ENCODE data around the gene RBCK1. TPM values are rescaled to one million over a fixed set of nuclear protein-coding genes. Genes with fewer than 3 reads are reported as not detected.

Gene RBCK1
- total RNA-seq, 1 donor from 2014 or later: 111 TPM

GRCh38 chr20:460707-461106 lies 52.6 kb downstream of the RBCK1 start:
- H3K27me3 Mint-ChIP-seq (ENCODE audit: low read depth): no peaks in the 10 kb centered on the region
- peaks cover 35% of the 10 kb centered on the region for H3K4me1 Mint-ChIP-seq
- H3K27ac Mint-ChIP-seq: no peak overlapping the region
- no peaks in the 10 kb centered on the region for H3K9me3 Mint-ChIP-seq
- no peak for DNase-seq (ENCODE audit: low spot score in 2 of 2, unreplicated experiment in 2 of 2)
- no peak for TF ChIP-seq CTCF (IDR thresholded peaks at IDR 0.05; ENCODE audit: unreplicated experiment)
- H3K36me3 Mint-ChIP-seq: no peaks in the 10 kb centered on the region
- peak overlapping the region; percentile 56 for H3K4me3 Mint-ChIP-seq

DNA sequence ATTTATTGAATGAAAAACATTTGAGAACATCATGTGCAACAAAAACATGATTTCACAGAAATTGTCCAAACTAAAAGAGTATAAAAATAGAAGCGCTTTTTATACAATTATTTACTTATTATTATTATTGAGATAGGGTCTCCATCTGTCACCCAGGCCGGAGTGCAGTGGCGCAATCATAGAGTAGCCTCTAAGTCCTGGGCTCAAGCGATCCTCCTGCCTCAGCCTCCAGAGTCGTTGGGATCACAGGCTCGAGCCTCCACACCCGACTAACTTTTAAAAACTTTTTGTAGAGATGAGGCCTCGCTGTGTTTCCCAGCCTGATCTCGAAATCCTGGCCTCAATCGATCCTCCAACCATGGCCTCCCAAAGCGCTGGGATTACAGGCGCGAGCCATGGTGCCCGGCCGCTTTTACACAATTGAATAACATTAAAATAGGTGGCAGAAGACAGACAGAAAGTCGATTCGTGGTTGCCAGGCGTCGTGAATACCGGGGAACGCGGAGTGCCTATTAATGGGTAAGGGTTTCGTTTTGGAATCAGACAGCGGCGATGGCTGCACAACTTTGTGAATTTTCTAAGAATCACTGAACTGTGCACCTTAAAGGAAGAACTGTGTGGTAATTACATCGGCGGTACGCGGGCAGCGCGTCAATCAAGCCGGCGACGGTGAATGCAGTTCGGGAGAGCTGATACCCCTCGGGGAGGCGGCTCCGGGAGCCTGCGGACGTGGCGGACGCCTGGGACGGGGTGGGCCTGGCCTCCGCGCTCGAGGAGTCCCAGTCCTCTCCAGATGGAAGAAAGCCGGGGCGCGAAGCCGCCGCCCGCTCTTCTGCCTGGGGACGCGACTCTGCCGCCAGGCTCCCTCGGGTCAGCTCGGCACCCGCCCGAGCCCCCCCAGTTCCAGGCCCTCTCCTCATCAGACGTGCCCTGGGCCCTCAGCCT lies 53.4 kb downstream of the RBCK1 start:
- peaks cover 3% of the 10 kb centered on the region for H3K9me3 Mint-ChIP-seq
- no peak for TF ChIP-seq CTCF (IDR thresholded peaks at IDR 0.05; ENCODE audit: unreplicated experiment)
- H3K27ac Mint-ChIP-seq: peak overlapping the region; percentile 96
- no peaks in the 10 kb centered on the region for H3K27me3 Mint-ChIP-seq (ENCODE audit: low read depth)
- peak; percentile 45 to 72 for DNase-seq (ENCODE audit: low spot score in 2 of 2, unreplicated experiment in 2 of 2)
- no peaks in the 10 kb centered on the region for H3K36me3 Mint-ChIP-seq
- peaks cover 35% of the 10 kb centered on the region for H3K4me1 Mint-ChIP-seq
- peak overlapping the region; percentile 96 for H3K4me3 Mint-ChIP-seq

GRCh38 chr20:462199-462991 lies 54.3 kb downstream of the RBCK1 start, which contains the start of gene TBC1D20:
Gene TBC1D20 (minus strand): TSS chr20:462533. CDS start chr20:462405, 128 bp downstream.
- Mint-ChIP-seq H3K9me3 (peaks cover 10% of the 10 kb centered on the region), H3K4me3 (peak within 1 kb of the TSS; percentile 96), H3K27me3 (ENCODE audit: low read depth) (no peaks in the 10 kb centered on the region), H3K36me3 (peaks cover 2% of the 10 kb centered on the region), H3K27ac (peak within 1 kb of the TSS; percentile 96), H3K4me1 (peaks cover 34% of the 10 kb centered on the region)
- DNase-seq (ENCODE audit: low spot score in 2 of 2, unreplicated experiment in 2 of 2): peak; percentile 83 to 87
- no peak for TF ChIP-seq CTCF (IDR thresholded peaks at IDR 0.05; ENCODE audit: unreplicated experiment)

DNA sequence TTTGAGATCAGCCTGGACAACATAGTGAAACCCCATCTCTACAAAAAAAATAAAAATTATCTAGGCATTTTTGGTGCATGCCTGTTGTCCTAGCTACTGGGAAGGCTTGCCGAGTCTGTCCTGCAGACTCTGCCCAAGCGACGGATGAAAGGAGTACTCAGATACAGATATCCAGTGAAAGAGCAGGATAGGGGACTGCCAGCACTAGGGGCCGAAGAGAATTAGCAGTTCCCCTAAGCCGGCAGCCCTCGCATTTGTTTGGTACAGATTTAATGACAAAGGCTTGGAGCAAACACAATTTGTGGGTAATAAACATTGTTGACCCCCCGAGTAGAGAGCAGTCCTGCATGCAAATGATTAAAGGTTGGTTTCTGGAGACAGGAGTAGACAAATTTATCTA lies 59.7 kb downstream of the RBCK1 start:
- DNase-seq (ENCODE audit: low spot score in 2 of 2, unreplicated experiment in 2 of 2): no peak
- no peak for TF ChIP-seq CTCF (IDR thresholded peaks at IDR 0.05; ENCODE audit: unreplicated experiment)
- Mint-ChIP-seq H3K4me3 (no peak overlapping the region), H3K36me3 (peaks cover 9% of the 10 kb centered on the region), H3K4me1 (peaks cover 4% of the 10 kb centered on the region), H3K27me3 (ENCODE audit: low read depth) (no peaks in the 10 kb centered on the region), H3K27ac (no peak overlapping the region), H3K9me3 (peaks cover 57% of the 10 kb centered on the region)

- peaks cover 65% of the 10 kb centered on the region for H3K9me3 Mint-ChIP-seq
- no peaks in the 10 kb centered on the region for H3K4me1 Mint-ChIP-seq
These were observed 61.8 kb downstream of the RBCK1 start for GRCh38 chr20:469746-470490.

More at GRCh38 chr20:469746-470490, 61.8 kb downstream of the RBCK1 start:
- no peak for TF ChIP-seq CTCF (IDR thresholded peaks at IDR 0.05; ENCODE audit: unreplicated experiment)
- no peak for DNase-seq (ENCODE audit: low spot score in 2 of 2, unreplicated experiment in 2 of 2)
- Mint-ChIP-seq H3K36me3 (peaks cover 21% of the 10 kb centered on the region), H3K27ac (no peak overlapping the region), H3K27me3 (ENCODE audit: low read depth) (no peaks in the 10 kb centered on the region), H3K4me3 (no peak overlapping the region)

All from mesothelial cell of epicardium (in vitro differentiated cells).